Measurements from ENCODE around the gene AKAP11.
"Not testable (repeated sequence)": the region's sequence is repeated elsewhere in the genome, so short reads cannot be mapped to it uniquely, and the experiment has no call there.

AKAP11 gene, protein sequence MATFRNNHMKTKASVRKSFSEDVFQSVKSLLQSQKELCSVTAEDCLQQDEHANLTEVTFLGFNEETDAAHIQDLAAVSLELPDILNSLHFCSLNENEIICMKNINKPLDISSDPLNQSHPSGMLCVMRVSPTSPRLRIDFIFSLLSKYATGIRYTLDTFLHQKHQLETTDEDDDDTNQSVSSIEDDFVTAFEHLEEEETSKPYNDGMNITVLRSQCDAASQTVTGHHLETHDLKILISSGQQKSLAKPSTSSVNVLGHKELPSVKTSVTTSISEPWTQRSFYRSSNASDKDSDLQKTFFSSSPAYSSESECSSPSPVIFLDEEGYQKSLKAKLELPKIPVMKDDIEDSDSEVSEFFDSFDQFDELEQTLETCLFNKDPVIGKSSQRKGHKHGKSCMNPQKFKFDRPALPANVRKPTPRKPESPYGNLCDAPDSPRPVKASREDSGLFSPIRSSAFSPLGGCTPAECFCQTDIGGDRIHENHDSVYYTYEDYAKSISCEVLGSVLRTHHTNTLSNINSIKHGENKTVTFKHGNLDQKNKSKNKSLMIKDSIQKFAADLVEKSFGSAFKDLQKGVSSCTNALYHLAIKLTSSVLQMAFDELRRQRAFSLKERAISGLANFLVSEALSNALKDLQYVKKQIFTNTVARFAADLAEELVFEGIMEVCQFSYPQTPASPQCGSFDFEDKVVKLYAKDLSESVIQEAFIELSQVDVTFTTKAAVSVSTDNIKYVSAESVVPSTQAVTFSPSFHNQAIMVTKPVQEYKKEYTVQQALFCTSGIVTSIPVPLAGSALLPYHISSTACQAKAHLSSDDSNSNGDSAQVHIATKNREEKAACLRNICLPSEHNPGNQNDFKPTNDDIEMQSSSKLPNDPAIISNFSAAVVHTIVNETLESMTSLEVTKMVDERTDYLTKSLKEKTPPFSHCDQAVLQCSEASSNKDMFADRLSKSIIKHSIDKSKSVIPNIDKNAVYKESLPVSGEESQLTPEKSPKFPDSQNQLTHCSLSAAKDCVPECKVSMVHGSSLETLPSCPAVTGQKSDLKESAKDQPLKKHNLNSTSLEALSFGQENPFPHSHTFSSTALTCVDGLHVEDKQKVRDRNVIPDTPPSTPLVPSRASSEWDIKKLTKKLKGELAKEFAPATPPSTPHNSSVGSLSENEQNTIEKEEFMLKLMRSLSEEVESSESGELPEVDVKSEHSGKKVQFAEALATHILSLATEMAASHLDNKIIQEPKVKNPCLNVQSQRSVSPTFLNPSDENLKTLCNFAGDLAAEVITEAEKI (N-terminal part only)

DNA sequence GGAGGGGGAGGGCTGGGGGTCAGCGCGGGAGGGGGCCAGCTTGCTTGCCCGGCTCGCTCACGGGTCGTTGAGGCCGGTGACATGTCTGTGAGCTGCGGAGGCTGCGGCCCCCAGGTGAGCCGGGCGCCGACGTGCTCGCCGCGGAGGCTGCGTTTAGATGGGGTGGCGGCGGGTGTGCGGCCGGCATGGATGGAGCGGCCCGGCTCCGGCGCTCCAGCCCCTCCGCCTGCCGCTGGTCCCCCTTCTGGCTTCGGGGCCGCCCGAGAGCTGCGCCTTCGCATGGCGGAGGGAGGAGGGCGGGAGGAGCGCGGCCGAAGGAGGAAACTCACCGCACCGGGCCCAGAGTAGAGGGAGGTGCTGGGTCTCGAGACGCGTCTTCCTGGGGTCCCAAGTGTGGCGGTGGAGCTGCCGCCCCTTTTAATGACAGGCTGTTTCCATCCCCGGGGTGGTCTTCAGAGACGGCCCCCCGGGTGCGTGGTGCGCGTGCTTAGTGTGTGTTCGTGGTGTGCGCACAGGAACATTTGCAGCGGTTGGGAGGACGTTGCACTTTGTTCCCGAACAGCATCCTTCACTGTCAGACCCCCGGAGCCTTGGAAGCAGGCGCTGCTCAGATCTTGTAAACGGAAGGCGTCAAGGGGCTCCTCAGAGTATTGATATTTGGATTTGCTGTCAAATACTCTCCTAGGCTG, at the start of gene AKAP11:
TSS of gene AKAP11 (plus strand) at position 38 of the 689 bp plus-strand sequence. CDS start 14,197 bp downstream, outside the sequence.
- in situ Hi-C loops (cut with HindIII; ENCODE audit: low sequenced_read_pairs), result no loop called here

DNA sequence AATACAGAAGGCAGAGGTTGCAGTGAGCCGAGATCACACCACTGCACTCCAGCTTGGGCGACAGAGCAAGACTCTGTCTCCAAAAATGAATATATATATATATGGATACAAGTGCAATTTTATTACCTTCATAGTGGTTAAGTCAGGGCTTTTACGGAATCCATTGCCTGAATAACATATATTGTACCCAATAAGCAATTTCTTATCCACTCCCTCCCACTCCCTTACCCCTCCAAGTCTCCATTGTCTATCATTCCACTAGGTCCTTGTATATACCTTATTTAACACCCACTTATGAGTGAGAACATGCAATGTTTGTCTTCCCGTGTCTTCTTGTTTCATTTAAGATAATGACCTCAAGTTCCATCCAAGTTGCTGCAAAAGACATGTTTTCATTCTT, 48.3 kb upstream of the AKAP11 start:
- in situ Hi-C loops (cut with HindIII; ENCODE audit: low sequenced_read_pairs), result no loop called here

DNA sequence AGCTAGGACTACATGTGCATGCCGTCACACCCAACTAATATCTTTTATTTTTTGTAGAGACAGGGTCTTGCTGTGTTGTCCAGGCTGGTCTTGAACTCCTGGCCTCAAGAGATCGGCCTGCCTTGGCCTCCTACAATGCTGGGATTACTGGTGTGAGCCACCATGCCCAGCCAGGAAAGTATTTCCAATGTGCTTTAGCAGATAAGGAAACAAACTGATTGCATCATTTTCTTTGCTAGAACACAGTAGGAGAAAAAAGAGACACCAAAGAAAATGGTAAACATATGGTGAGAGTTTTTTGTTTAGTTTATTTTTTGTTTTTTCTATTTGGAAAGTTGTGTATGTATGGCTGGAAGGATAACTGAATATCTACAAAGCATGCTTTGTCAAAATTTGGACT, 46.9 kb upstream of the AKAP11 start:
- in situ Hi-C loops (cut with HindIII; ENCODE audit: low sequenced_read_pairs), result no loop called here

DNA sequence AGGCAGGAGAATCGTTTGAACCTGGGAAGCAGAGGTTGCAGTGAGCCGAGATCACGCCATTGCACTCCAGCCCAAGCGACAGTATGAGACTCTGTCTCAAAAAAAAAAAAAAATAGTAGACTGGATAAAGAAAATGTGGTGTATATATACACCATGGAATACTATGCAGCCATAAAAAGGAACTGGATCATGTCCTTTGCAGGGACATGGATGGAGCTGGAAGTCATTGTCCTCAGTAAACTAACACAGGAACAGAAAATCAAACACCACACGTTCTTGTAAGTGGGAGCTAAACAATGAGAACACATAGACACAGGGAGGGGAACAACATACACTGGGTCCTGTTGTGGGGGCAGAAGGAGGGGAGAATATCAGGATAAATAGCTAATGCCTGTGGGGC, 45.2 kb upstream of the AKAP11 start:
- in situ Hi-C loops (cut with HindIII; ENCODE audit: low sequenced_read_pairs), result not testable (repeated sequence)

DNA sequence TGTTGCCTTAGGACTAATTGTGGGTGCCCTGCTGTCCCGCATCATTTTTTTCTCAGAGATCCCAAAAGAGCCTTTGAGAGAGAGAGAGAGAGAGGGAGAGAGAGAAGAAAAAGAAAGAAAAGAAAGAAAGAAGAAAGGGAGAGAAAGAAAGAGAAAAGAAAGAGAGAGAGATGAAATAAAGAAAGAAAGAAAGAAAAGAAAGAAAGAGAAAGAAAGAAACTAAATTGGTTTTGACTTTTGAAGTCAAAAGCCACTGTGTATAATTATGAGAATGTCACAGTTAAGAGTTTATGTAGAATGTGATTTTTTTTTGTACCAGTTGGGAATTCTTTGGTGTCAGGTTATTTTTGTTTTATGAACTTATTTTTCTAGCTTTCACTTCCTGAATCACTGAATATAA, 43.4 kb upstream of the AKAP11 start:
- in situ Hi-C loops (cut with HindIII; ENCODE audit: low sequenced_read_pairs), result no loop called here

DNA sequence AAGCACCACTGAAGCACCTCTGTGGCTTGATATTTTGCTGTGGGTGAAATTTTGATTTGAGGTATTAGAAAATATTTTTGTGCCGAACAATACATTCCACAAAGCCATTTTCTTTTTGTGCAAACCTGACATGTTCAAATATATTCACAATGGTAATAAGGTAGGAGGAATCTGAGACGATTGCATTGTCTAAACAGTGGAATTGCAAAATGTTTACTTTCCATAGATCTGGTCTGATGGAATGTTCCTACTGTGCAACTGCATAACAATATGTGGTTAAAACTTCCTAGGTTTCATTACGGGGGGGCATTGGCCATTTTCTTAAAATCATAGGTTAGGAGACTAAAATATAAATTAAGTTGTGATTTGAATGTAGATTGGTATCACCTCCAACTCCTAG, 42.7 kb upstream of the AKAP11 start:
- in situ Hi-C loops (cut with HindIII; ENCODE audit: low sequenced_read_pairs), result no loop called here

DNA sequence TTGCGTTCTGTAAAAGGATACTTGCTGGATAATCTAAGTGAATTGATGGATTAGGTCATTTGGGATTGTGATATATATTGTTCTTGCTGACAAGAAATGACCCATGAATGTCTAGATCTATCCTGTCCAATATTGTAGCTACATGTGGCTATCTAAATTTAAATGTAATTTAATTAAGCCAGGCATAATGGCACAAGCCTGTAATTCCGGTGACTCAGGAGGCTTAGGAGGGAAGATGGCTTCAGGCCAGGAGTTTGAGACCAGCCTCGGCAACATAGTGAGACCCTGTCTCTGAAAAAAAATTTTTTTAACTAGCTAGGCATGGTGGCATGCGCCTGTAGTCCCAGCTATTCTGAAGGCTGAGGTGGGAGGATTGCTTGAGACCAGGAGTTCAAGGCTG, 39.3 kb upstream of the AKAP11 start:
- in situ Hi-C loops (cut with HindIII; ENCODE audit: low sequenced_read_pairs), result no loop called here

DNA sequence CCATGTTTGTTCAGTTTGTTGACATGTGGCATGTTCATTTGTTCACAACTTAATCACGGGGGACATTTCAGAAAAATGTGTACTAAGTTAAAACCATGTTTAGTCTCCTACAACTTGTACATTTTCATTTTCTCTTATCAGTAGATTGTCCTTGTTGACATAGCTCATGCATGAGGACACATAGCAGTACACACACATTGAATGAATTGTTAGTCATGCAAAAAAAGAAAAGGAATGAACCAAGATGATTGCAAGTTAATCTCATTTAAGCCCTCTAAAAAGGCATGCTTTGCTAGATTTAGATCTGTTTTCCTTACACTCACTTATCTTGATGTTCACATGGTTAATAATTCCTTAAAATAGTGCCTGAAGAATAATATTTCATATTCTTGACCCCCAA, 38.2 kb upstream of the AKAP11 start:
- in situ Hi-C loops (cut with HindIII; ENCODE audit: low sequenced_read_pairs), result no loop called here

DNA sequence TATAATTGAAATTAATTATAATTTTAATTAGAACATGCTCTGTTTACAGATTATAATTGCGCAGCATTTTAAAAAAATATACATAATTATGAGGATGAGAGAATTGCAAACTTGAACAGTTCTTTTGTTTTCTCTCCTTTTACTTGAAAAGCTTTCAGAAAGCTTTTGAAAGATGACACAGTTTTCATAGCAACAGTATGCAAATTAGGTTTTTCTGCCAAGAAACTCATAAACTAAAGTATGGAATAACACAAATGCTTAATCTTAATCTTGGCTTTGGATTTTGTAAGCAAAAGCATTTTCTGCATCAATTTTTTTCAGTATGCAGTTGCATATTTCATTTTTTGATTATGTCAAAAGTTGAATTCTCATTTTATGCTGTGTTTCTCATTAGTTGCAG, 32.8 kb upstream of the AKAP11 start:
- in situ Hi-C loops (cut with HindIII; ENCODE audit: low sequenced_read_pairs), result no loop called here

DNA sequence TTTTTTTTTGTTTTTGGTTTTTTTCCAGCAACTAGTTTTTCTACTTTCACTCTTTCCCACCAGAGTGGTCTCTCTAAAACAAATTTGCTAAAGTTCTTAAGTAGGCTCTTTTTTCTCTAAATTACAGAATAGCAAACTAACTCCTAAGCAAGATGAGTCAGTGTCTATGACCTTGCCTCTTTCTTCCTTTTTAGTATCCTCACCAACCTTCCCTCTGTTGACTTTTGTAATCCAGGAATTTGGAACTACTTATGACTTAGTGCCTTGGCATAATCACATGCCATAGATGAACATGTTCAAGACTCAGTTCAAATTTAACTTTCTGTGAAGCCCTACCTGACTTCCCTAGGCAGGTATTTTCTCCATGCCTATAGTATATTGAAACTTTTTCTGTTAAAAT, 32.3 kb upstream of the AKAP11 start:
- in situ Hi-C loops (cut with HindIII; ENCODE audit: low sequenced_read_pairs), result no loop called here

DNA sequence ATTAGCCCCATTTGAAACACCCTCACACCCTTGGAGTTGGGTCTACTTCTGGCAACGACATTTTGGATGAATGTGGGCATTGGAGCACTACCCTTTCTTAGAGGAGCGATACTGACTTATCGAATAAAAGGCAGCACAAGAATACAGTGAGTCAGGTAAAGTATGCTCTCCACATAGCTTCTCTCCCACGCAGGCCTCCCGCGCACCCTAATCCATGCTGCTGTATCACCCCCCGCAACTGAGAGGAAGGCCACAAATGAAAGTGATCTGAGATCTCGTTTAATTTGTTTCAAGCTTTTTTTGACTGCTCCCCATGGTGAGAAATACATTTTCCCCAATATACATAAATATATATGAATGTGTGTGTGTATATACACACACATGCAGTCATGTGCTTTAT, 25.4 kb upstream of the AKAP11 start:
- in situ Hi-C loops (cut with HindIII; ENCODE audit: low sequenced_read_pairs), result no loop called here

DNA sequence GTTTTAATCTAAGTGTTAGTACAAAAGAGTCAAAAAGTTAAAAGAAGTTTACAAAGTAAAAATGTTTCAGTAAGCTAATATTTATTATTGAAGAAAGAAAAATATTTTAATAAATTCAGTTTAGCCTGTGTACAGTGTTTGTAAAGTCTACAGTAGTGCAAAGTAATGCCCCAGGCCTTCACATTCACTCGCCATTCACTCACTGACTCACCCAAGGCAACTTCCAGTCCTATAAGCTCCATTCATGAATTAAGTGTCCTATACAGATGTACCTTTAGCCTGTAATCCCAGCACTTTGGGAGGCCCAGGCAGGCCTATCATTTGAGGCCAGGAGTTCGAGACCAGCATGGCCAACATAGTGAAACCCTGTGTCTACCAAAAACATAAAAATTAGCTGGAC, 24.1 kb upstream of the AKAP11 start:
- in situ Hi-C loops (cut with HindIII; ENCODE audit: low sequenced_read_pairs), result no loop called here

DNA sequence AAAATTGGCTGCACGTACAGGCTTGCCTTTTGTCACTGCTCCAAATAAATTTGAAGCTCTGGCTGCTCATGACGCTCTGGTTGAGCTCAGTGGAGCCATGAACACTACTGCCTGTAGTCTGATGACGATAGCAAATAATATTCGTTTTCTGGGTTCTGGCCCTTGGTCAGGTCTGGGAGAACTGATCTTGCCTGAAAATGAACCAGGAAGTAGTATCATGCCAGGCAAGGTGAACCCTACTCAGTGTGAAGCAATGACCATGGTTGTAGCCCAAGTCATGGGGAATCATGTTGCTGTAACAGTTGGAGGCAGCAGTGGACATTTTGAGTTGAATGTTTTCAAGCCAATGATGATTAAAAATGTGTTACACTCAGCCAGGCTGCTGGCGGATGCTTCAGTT, 16.1 kb upstream of the AKAP11 start:
- in situ Hi-C loops (cut with HindIII; ENCODE audit: low sequenced_read_pairs), result no loop called here

DNA sequence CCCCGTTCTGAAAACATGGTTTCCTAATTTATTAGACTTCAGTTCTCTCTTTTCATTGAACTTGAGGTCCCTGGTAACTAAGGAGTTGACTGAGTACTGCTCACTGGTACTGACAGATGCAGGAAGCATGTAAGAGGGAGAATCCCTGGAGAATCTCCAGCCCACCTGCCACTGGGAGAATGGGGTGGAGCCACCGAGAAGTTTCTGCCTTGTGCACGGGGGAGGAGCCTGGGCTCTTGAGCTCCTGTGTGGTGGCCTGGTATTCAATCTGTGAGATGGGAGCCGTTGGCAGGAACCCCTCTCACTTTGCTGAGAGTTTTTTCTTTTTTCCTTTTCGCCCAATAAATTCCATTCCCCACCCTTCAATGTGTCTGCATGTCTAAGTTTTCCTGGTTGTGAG, 13.2 kb upstream of the AKAP11 start:
- in situ Hi-C loops (cut with HindIII; ENCODE audit: low sequenced_read_pairs), result no loop called here

DNA sequence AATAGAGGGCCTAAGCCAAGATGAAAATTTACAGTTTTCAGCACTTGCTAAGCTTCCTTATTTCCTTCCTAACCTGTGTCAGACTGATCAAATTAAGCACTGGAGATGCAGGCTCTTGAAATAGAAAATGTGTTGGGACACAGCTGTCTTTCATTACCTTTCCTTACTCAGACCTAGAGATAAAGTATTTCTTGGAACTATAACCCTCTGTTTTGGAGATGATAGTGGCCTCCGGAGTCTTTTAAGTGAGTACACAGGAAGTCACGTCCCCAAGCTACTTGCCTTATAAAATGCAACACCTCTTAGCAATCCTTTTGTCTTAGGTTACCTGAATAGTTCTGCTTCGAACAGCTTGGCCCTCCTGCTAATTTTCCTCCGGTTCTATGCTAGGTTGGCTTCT, 12.4 kb upstream of the AKAP11 start:
- in situ Hi-C loops (cut with HindIII; ENCODE audit: low sequenced_read_pairs), result no loop called here

DNA sequence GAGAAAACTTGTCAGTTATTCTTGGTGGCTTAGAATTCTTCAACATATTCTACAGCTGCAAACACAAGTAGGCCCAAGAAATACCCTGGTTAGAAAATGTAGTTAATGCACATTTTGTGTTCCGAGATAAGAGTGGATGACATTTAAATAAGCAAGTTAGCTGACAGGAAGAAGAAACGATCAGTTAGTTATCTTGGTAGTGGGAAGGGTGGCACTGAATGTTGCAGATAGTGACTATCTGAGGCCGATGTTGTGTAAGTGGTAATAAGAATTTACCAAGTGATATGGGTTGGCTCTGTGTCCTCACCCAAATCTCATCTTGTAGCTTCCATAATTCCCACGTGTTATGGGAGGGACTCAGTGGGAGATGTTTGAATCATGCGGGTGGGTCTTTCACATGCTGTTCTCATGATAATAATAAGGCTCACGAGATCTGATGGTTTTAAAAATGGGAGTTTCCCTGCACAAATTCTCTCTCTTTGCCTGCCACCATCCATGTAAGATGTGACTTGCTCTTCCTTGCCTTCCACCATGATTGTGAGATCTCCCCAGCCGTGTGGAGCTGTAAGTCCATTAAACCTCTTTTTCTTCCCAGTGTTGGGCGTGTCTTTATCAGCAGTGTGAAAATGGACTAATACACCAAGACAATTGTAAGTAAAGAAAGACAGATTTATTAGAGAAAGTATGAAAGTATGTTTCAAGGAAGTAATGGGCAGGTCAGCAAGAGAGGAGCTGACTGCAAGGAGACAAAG, 10.9 kb upstream of the AKAP11 start:
- in situ Hi-C loops (cut with HindIII; ENCODE audit: low sequenced_read_pairs), result no loop called here

DNA sequence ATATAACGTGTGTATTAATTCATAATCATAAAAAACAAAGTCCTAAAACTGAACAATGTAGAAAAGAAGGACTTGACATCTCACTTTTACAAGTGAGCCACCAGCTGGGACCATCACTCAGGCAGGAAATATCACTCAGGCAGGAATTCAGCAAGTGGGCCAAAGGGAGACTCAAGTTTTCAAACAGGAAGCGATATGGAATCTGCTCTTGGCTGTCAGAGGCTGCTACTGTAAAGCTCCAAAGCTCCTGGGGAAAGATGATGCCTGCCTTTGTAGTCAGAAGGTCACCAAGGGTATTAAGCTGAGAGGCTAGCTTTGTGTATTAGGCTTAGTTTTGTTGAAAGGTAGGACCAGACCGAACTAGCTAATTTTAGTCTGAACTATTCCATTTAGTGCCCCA, 5.5 kb upstream of the AKAP11 start:
- in situ Hi-C loops (cut with HindIII; ENCODE audit: low sequenced_read_pairs), result no loop called here

DNA sequence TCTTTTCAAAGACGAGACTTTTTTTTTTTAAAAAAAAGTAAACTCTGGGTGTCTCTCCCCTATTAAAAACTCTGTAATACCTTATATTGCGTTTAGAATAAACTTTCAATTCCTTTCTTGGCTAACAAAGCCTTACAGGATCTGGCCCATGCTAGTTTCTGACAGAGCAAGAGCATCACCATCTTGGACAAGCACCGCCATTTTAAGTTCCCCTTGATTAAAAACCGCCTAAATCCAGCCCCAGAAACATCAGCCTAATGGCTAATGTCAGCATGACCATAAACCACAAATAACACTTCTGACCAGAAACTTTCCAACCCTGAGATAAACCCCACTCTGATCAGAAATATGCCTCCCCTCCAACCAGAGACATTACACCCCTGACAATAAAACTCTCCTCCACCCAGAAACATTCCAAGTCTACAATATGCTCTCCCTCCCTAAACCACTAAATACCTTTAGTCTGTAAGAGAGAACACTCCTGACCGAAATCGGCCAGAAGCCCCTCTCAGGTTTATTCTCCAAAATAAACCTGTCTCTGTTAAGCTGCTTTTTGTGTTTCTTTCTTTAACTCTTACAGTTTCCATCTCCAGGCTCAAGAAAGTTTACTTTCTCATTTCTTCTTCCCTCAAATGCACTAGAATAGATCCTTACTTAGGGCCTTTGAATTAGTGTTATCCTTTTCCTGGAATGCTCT, 1.6 kb upstream of the AKAP11 start:
- in situ Hi-C loops (cut with HindIII; ENCODE audit: low sequenced_read_pairs), result no loop called here

DNA sequence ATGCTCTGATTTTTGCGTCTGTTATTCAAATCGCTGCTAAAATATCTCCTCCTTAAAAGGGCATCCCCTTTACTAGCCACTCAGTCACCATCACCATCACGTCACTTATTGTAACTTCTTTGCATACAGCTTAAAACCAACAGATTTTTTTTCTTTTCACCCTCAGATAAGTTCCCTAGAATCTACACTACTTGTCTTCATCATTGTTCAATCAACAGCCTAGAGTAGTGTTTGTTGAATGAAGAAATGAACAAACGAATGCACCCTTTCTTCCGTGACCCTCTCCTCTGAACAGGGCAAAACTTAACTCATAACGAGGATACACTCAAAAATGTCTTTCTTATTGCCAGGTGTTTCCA, 1.1 kb upstream of the AKAP11 start:
- in situ Hi-C loops (cut with HindIII; ENCODE audit: low sequenced_read_pairs), result no loop called here
